Cardiac muscle cell (in vitro differentiated cells and primary cell): ENCODE measurements around the gene TREX2. TPM values are rescaled to one million over a fixed set of nuclear protein-coding genes. Genes with fewer than 3 reads are reported as not detected.

Source experiments
- DNase-seq, 2 donors: peaks; one replicate each; pipeline versions ENCODE4 v3.0.0 to v3.0.0-alpha.2; 2010 to 2017; ENCODE audit warnings: low read depth in 1 of 2, low spot score in 1 of 2
- H3K27ac ChIP-seq: fragments of 200-600 bp; sonication (generic); 2 replicates; pipeline ENCODE4 v1.5.1; 2016
- H3K27me3 ChIP-seq: fragments of 200-600 bp; sonication (generic); 2 replicates; pipeline ENCODE4 v1.6.0; 2016; ENCODE audit warnings: control low read depth
- H3K36me3 ChIP-seq: fragments of 200-600 bp; sonication (generic); 2 replicates; pipeline ENCODE4 v1.5.1; 2016; ENCODE audit warnings: control low read depth
- H3K4me1 ChIP-seq: fragments of 200-600 bp; sonication (generic); 2 replicates; pipeline ENCODE4 v1.8.1; 2017; ENCODE audit warnings: low read depth, mild to moderate bottlenecking, mixed run types
- H3K4me3 ChIP-seq: fragments of 200-600 bp; sonication (generic); 2 replicates; pipeline ENCODE4 v1.5.1; 2016; ENCODE audit warnings: mild to moderate bottlenecking
- H3K9me3 ChIP-seq: fragments of 200-600 bp; sonication (generic); 2 replicates; pipeline ENCODE4 v1.5.1; 2017; ENCODE audit warnings: low read depth, mild to moderate bottlenecking, control low read depth
- CTCF ChIP-seq: IDR thresholded peaks from 2 replicates; pipeline ENCODE4 v1.5.1; 2012; ENCODE audit warnings: low read depth, mild to moderate bottlenecking, low read length
- polyA plus RNA-seq: library from polyadenylated mRNA; unstranded; fragments of >200 nt; fragmentation: Nextera tagmentation; extraction: Ambion mirVana; gene quantifications from 2 replicates; pipeline ENCODE4 v1.2.1, GENCODE V29; 2016
- total RNA-seq: library from RNA; depleted of rRNA; stranded (reverse); fragments of >200 nt; gene quantifications from 2 replicates; pipeline ENCODE4 v1.2.3, GENCODE V29; 2016

Gene TREX2
- total RNA-seq (0.36 TPM in 1 of 2 replicates, not detected in the other), polyA plus RNA-seq (not detected in 2 replicates)

GRCh38 chrX:153445856-153446635 is at the start of gene TREX2:
TSS of gene TREX2 (minus strand) at chrX:153446056. CDS start at chrX:153445430, 626 bp downstream.
- H3K27me3 ChIP-seq: no peaks in the 10 kb centered on the region
- no peak for DNase-seq

GRCh38 chrX:153495362-153495751 is 49.5 kb upstream of the TREX2 start:
- no peaks in the 10 kb centered on the region for H3K9me3 ChIP-seq
- no peak overlapping the region for H3K4me3 ChIP-seq
- H3K27me3 ChIP-seq: no peaks in the 10 kb centered on the region
- H3K4me1 ChIP-seq: no peaks in the 10 kb centered on the region
- no peak for TF ChIP-seq CTCF
- H3K36me3 ChIP-seq: no peaks in the 10 kb centered on the region
- H3K27ac ChIP-seq: no peak overlapping the region
- DNase-seq: peak in 1 of 2 donors; percentile 62

More at GRCh38 chrX:153445856-153446635, at the start of gene TREX2:
- no peak within 1 kb of the TSS for H3K27ac ChIP-seq
- H3K36me3 ChIP-seq: no peaks in the 10 kb centered on the region
- no peaks in the 10 kb centered on the region for H3K9me3 ChIP-seq
- no peak within 1 kb of the TSS for H3K4me3 ChIP-seq
- no peaks in the 10 kb centered on the region for H3K4me1 ChIP-seq
- TF ChIP-seq CTCF: no peak

- Histone ChIP-seq H3K4me3 (no peak within 1 kb of the TSS), H3K36me3 (no peaks in the 10 kb centered on the region), H3K4me1 (no peaks in the 10 kb centered on the region), H3K27me3 (no peaks in the 10 kb centered on the region), H3K27ac (no peak within 1 kb of the TSS), H3K9me3 (no peaks in the 10 kb centered on the region)
- peak; percentile 44 to 82 for DNase-seq
- TF ChIP-seq CTCF: peak; percentile 48
Observed at GRCh38 chrX:153494541-153495361, 48.9 kb upstream of the TREX2 start, which contains the start of gene BGN. TSS of gene BGN (plus strand) at chrX:153494980. CDS start at chrX:153504632, 9,652 bp downstream.

GRCh38 chrX:153494061-153494460 is 48.2 kb upstream of the TREX2 start:
- Histone ChIP-seq H3K4me3 (no peak overlapping the region), H3K4me1 (no peaks in the 10 kb centered on the region), H3K9me3 (no peaks in the 10 kb centered on the region), H3K36me3 (no peaks in the 10 kb centered on the region), H3K27ac (no peak overlapping the region), H3K27me3 (no peaks in the 10 kb centered on the region)
- no peak for TF ChIP-seq CTCF
- DNase-seq: no peak

GRCh38 chrX:153493085-153493484 is 47.2 kb upstream of the TREX2 start:
- H3K27me3 ChIP-seq: no peaks in the 10 kb centered on the region
- H3K4me1 ChIP-seq: no peaks in the 10 kb centered on the region
- H3K27ac ChIP-seq: no peak overlapping the region
- H3K36me3 ChIP-seq: no peaks in the 10 kb centered on the region
- H3K4me3 ChIP-seq: no peak overlapping the region
- H3K9me3 ChIP-seq: no peaks in the 10 kb centered on the region
- TF ChIP-seq CTCF: no peak
- DNase-seq: no peak
